Panc1 (cell line): ENCODE measurements around the gene SMCHD1. TPM values are rescaled to one million over a fixed set of nuclear protein-coding genes. Genes with fewer than 3 reads are reported as not detected.
A peak's percentile ranks its signal among the peaks of the same experiment; 100 is the strongest.
"Not testable (repeated sequence)": the region's sequence is repeated elsewhere in the genome, so short reads cannot be mapped to it uniquely, and the experiment has no call there.

Experiments
- ATAC-seq: fragments of 200-7000 bp; cut with Tn5 transposase; 2 replicates; pipeline ENCODE4 v1.9.1; 2020; ENCODE audit warnings: mild to moderate bottlenecking, moderate library complexity
- BruUV-seq: library from RNA; stranded (reverse); fragments of 400-500 nt; replicated peaks from 2 replicates; lab custom pipeline; 2021; lab: Mats Ljungman, UMichigan
- CTCF ChIA-PET: fragments of 300-600 bp; sonication (Branson Sonifier 250); formaldehyde crosslinking; loops from one replicate; lab custom pipeline; 2022; ENCODE audit warnings: antibody characterized with exemption; lab: Charles Lee
- POLR2A ChIA-PET: fragments of 300-600 bp; sonication (Branson Sonifier 250); formaldehyde crosslinking; loops from one replicate; lab custom pipeline; 2022; ENCODE audit warnings: antibody characterized with exemption; lab: Charles Lee
- DNase-seq: peaks from one replicate; pipeline ENCODE4 v3.0.0-alpha.2; 2010; ENCODE audit warnings: low read depth, low spot score
- H3K27ac ChIP-seq: 2 replicates; pipeline ENCODE4 v1.5.1; 2011; ENCODE audit warnings: mild to moderate bottlenecking, low read length, inconsistent platforms
- H3K27me3 ChIP-seq: fragments of 200-500 bp; sonication (Bioruptor generic); 2 replicates; pipeline ENCODE4 v1.6.0; 2014; ENCODE audit warnings: low read length, inconsistent platforms; ENCODE audit not compliant: control insufficient read depth, insufficient read depth
- H3K36me3 ChIP-seq: fragments of 200-500 bp; sonication (Bioruptor generic); 2 replicates; pipeline ENCODE4 v1.5.1; 2014; ENCODE audit warnings: inconsistent platforms, mild to moderate bottlenecking, low read length, moderate library complexity; ENCODE audit not compliant: control insufficient read depth, insufficient read depth
- H3K4me1 ChIP-seq: 2 replicates; pipeline ENCODE4 v1.5.1; 2011; ENCODE audit warnings: inconsistent platforms, mild to moderate bottlenecking, low read length, moderate library complexity; ENCODE audit not compliant: control insufficient read depth, insufficient read depth
- H3K4me3 ChIP-seq, 2 experiments: 2 replicates each; pipeline ENCODE4 v1.5.1; 2011 to 2012; ENCODE audit warnings: low read depth in 2 of 2, low read length in 2 of 2, mild to moderate bottlenecking in 2 of 2, inconsistent platforms in 1 of 2, moderate library complexity in 1 of 2
- H3K9me3 ChIP-seq: fragments of 200-500 bp; sonication (Bioruptor generic); 2 replicates; pipeline ENCODE4 v1.5.1; 2014; ENCODE audit warnings: low read depth, mild to moderate bottlenecking, inconsistent platforms, low read length, moderate library complexity; ENCODE audit not compliant: control insufficient read depth, insufficient read depth
- POLR2AphosphoS5 ChIP-seq: IDR thresholded peaks from 2 replicates; pipeline ENCODE4 v1.6.1; 2012; ENCODE audit warnings: mild to moderate bottlenecking, low read depth, low read length, moderate library complexity
- TCF7L2 ChIP-seq: IDR thresholded peaks from 2 replicates; pipeline ENCODE4 v1.6.1; 2011; ENCODE audit warnings: mild to moderate bottlenecking, low read depth, low read length, inconsistent platforms
- in situ Hi-C: cut with HindIII; loops from 2 replicates; pipeline ENCODE4 v1.10.0; 2016; ENCODE audit warnings: low sequenced_read_pairs, low pct_unique_long_range_greater_than_20kb
- intact Hi-C: fragments of 100-400 bp; cut with micrococcal nuclease; formaldehyde crosslinking; loops from one replicate; pipeline ENCODE4 v1.10.0; 2022; ENCODE audit not compliant: unreplicated experiment
- total RNA-seq: library from RNA; stranded (reverse); gene quantifications from one replicate; pipeline ENCODE4 v1.2.1, GENCODE V29; 2021; ENCODE audit not compliant: unreplicated experiment
- TF ChIP-seq, protein P1 (sequence below): fragments of 450-650 bp; IDR thresholded peaks from 2 replicates; pipeline ENCODE4 v1.5.1; 2017; ENCODE audit warnings: mild to moderate bottlenecking
- TF ChIP-seq, protein P2 (sequence below), 2 experiments: IDR thresholded peaks; 2 replicates each; pipeline ENCODE4 v1.6.1; 2011 to 2012; ENCODE audit warnings: low read depth in 2 of 2, control low read depth in 1 of 2, low read length in 1 of 2, mild to moderate bottlenecking in 1 of 2, moderate library complexity in 1 of 2; ENCODE audit not compliant: insufficient read depth in 1 of 2

The SMCHD1 gene
- total RNA-seq, 1 experiment from 2014 or later = 40.9 TPM

DNA sequence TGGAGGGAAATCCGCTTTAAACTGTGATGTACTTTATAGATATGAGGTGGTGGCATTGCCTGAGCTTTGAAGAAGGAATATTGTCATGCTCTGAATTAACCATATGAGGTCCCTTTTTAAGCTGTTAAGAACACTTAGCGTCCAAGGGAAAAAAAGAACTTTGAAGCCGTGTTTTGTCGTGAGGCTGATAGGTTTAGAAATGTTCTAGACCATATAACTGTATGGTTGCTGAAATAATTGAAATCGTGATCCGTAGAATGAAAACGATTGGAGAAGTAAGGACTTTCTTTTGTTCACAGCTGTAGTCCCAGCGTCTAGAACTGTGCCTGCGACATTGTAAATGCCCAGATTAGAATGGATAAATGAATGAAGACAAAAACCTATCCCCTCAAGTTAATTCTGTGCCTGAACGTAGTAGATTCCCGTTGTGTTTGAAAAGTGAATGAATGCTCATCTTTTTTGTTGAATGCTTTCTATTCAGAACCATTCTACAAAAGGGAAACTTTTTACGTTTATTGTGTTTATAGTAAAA, 1.5 kb downstream of the SMCHD1 start:
- CTCF ChIA-PET = no interaction called here

DNA sequence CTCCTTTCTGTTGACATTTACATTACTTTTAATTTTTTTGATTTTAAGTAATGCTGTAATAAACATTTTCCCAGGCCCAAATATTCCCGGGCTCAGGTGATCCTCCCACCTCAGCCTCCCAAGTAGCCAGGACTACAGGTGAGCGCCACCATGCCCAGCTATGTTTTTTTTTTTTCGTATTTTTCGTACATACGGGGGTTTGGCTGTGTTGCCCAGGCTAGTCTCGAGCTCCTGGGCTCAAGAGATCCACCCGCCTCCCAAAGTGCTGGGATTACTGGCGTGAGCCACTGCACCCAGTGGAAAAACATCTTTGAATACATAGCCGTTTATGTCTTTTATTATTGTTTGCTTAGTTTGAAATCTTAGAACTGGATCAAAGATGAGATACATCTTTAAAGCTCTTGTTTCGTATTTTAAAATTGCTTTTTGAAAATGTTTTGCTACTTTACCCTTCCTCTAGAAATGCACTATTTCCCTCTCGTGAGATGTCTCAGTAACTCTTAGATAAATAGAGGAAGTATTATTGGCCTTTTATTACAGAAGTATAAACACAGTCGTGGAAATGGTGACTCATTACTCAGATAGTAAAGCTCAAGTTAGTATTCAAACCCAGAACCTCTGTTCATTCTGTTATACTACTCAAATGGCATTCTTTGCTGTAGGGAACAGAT, 2.4 kb downstream of the SMCHD1 start:
- in situ Hi-C loops = no loop called here
- 0 out of 2 replicates have a peak, but pooled peaks have one; percentile 29 for ATAC-seq
- Histone ChIP-seq H3K27me3 (no peaks in the 10 kb centered on the region), H3K4me1 (peaks cover 21% of the 10 kb centered on the region), H3K9me3 (no peaks in the 10 kb centered on the region), H3K36me3 (peaks cover 6% of the 10 kb centered on the region; the same call in 1 of the 2 replicates), H3K27ac (peak overlapping the region; percentile 68), H3K4me3 (peak overlapping the region; percentile 87 to 94)
- TF ChIP-seq POLR2AphosphoS5 (peak; percentile 24; the same call in 1 of the 2 replicates), TCF7L2 (no peak)
- TF ChIP-seq, protein P1, sequence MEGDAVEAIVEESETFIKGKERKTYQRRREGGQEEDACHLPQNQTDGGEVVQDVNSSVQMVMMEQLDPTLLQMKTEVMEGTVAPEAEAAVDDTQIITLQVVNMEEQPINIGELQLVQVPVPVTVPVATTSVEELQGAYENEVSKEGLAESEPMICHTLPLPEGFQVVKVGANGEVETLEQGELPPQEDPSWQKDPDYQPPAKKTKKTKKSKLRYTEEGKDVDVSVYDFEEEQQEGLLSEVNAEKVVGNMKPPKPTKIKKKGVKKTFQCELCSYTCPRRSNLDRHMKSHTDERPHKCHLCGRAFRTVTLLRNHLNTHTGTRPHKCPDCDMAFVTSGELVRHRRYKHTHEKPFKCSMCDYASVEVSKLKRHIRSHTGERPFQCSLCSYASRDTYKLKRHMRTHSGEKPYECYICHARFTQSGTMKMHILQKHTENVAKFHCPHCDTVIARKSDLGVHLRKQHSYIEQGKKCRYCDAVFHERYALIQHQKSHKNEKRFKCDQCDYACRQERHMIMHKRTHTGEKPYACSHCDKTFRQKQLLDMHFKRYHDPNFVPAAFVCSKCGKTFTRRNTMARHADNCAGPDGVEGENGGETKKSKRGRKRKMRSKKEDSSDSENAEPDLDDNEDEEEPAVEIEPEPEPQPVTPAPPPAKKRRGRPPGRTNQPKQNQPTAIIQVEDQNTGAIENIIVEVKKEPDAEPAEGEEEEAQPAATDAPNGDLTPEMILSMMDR = no peak
- CTCF ChIA-PET = no interaction called here
- no peak for DNase-seq
- POLR2A ChIA-PET = interaction anchor here (0.6 to 0.7 kb wide), 4 partner anchors 11 to 95 kb away, joined by 3 to 6 read pairs (median 4); no protein-coding TSS in a partner anchor
- intact Hi-C loops = no loop called here
- no TSS peak for BruUV-seq

More for the DNA sequence above, 1.5 kb downstream of the SMCHD1 start:
- Histone ChIP-seq H3K27ac (peak overlapping the region; percentile 83), H3K9me3 (no peaks in the 10 kb centered on the region), H3K4me3 (peak overlapping the region; percentile 87 to 94), H3K36me3 (peaks cover 6% of the 10 kb centered on the region; the same call in 1 of the 2 replicates), H3K27me3 (no peaks in the 10 kb centered on the region), H3K4me1 (peaks cover 21% of the 10 kb centered on the region)
- DNase-seq (no peak), ATAC-seq (no peak)
- in situ Hi-C loops (no loop called here), intact Hi-C loops (no loop called here)
- POLR2A ChIA-PET = interaction anchor here (0.6 kb wide), 1 partner anchor 12 kb away, joined by 3 read pairs; no protein-coding TSS in a partner anchor
- BruUV-seq = TSS peak; percentile 74
- TF ChIP-seq, protein P2, sequence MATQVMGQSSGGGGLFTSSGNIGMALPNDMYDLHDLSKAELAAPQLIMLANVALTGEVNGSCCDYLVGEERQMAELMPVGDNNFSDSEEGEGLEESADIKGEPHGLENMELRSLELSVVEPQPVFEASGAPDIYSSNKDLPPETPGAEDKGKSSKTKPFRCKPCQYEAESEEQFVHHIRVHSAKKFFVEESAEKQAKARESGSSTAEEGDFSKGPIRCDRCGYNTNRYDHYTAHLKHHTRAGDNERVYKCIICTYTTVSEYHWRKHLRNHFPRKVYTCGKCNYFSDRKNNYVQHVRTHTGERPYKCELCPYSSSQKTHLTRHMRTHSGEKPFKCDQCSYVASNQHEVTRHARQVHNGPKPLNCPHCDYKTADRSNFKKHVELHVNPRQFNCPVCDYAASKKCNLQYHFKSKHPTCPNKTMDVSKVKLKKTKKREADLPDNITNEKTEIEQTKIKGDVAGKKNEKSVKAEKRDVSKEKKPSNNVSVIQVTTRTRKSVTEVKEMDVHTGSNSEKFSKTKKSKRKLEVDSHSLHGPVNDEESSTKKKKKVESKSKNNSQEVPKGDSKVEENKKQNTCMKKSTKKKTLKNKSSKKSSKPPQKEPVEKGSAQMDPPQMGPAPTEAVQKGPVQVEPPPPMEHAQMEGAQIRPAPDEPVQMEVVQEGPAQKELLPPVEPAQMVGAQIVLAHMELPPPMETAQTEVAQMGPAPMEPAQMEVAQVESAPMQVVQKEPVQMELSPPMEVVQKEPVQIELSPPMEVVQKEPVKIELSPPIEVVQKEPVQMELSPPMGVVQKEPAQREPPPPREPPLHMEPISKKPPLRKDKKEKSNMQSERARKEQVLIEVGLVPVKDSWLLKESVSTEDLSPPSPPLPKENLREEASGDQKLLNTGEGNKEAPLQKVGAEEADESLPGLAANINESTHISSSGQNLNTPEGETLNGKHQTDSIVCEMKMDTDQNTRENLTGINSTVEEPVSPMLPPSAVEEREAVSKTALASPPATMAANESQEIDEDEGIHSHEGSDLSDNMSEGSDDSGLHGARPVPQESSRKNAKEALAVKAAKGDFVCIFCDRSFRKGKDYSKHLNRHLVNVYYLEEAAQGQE (IDR thresholded peaks at IDR 0.05; ENCODE audit: insufficient read depth in 1 of 2, low read depth in 2 of 2, low read length in 1 of 2) = no peak

DNA sequence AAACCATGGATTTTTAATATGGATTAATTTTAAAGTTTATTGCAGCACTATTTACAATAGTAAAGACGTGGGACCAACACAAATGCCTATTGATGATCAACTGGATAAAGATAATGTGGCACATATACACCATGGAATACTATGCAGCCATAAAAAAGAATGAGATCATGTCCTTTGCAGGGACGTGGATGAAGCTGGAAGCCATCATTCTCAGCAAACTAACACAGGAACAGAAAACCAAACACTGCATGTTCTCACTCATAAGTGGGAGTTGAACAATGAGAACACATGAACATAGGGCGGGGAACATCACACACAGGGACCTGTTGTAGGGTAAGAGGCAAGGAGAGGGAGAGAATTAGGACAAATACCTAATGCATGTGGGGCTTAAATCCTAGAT, 5.3 kb downstream of the SMCHD1 start:
- H3K4me3 ChIP-seq, H3K27me3 ChIP-seq, in situ Hi-C loops, H3K27ac ChIP-seq, POLR2A ChIA-PET, intact Hi-C loops, H3K36me3 ChIP-seq, H3K9me3 ChIP-seq, CTCF ChIA-PET, ATAC-seq, DNase-seq, BruUV-seq: not testable (repeated sequence)
- peaks cover 13% of the 10 kb centered on the region; the same call in 1 of the 2 replicates for H3K4me1 ChIP-seq

DNA sequence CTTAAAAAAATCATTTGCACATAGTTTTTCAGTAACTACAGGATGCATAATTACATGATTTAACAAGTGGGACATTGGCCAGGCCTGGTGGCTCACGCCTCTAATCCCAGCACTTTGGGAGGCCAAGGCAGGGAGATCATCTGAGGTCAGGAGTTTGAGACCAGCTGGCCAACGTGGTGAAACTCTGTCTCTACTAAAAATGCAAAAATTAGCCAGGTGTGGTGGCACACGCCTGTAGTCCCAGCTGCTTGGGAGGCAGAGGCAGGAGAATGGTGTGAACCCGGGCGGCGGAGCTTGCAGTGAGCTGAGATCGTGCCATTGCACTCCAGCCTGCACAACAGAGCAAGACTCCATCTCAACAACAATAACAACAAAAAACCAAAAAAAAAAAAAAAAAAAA, 6.8 kb downstream of the SMCHD1 start:
- intact Hi-C loops, POLR2A ChIA-PET, H3K27ac ChIP-seq, H3K4me3 ChIP-seq, CTCF ChIA-PET, DNase-seq, BruUV-seq, in situ Hi-C loops, ATAC-seq, H3K9me3 ChIP-seq, H3K36me3 ChIP-seq, H3K27me3 ChIP-seq: not testable (repeated sequence)
- H3K4me1 ChIP-seq = peaks cover 13% of the 10 kb centered on the region; the same call in 1 of the 2 replicates
